Lung (tissue), 12 donors: Measurements from ENCODE around the gene CCDC74B. TPM values are rescaled to one million over a fixed set of nuclear protein-coding genes. Genes with fewer than 3 reads are reported as not detected.
"Not testable (repeated sequence)": the region's sequence is repeated elsewhere in the genome, so short reads cannot be mapped to it uniquely, and the experiment has no call there.

ENCODE experiments used
- ATAC-seq: fragments of 200-7000 bp; cut with Tn5 transposase; one replicate; pipeline ENCODE4 v1.9.1; 2020; ENCODE audit warnings: moderate number of reproducible peaks; ENCODE audit not compliant: insufficient read depth, low FRiP score
- DNase-seq, 3 donors: peaks; one replicate each; pipeline ENCODE4 v3.0.0-alpha.2; 2013 to 2017
- H3K27ac ChIP-seq, 2 donors: one replicate each; pipeline ENCODE4 v1.5.1; 2013; ENCODE audit warnings: mild to moderate bottlenecking in 2 of 2, moderate library complexity in 2 of 2, control low read depth in 1 of 2, inconsistent platforms in 1 of 2, low read depth in 1 of 2, low read length in 1 of 2
- H3K27me3 ChIP-seq, 3 donors: one replicate each; pipeline ENCODE4 v1.5.1; 2013; ENCODE audit warnings: low read length in 2 of 3; ENCODE audit not compliant: control insufficient read depth in 3 of 3, insufficient read depth in 3 of 3
- H3K36me3 ChIP-seq, 4 donors: one replicate each; pipeline ENCODE4 v1.5.1; 2013; ENCODE audit warnings: low read length in 4 of 4, mild to moderate bottlenecking in 1 of 4, moderate library complexity in 1 of 4; ENCODE audit not compliant: control insufficient read depth in 4 of 4, insufficient read depth in 4 of 4
- H3K4me1 ChIP-seq, 5 donors: one replicate each; pipeline ENCODE4 v1.5.1; 2013; ENCODE audit warnings: low read length in 5 of 5, mild to moderate bottlenecking in 2 of 5, moderate library complexity in 1 of 5; ENCODE audit not compliant: control insufficient read depth in 5 of 5, insufficient read depth in 5 of 5
- H3K4me3 ChIP-seq: one replicate; pipeline ENCODE4 v1.5.1; 2013; ENCODE audit warnings: mild to moderate bottlenecking, control low read depth, moderate library complexity
- H3K9ac ChIP-seq, 2 donors: one replicate each; pipeline ENCODE4 v1.5.1; 2013; ENCODE audit warnings: low read length in 2 of 2, control low read depth in 1 of 2; ENCODE audit not compliant: insufficient read depth in 1 of 2
- H3K9me3 ChIP-seq, 4 donors: one replicate each; pipeline ENCODE4 v1.5.1; 2013; ENCODE audit warnings: low read length in 3 of 4, mild to moderate bottlenecking in 1 of 4, moderate library complexity in 1 of 4; ENCODE audit not compliant: control insufficient read depth in 4 of 4, insufficient read depth in 3 of 4
- WGBS, 2 donors: extraction: QIAGEN DNeasy Blood & Tissue Kit; methylation state at CpG; one replicate each; pipeline ENCODE4 v1.1.7; 2013; 5-methylcytosine and 5-hydroxymethylcytosine counted together
- polyA plus RNA-seq, 2 donors: library from polyadenylated mRNA; stranded (reverse); fragments of 200-250 nt; gene quantifications; one replicate each; pipeline ENCODE4 v1.2.1, GENCODE V29; 2013
- total RNA-seq, 2 donors: library from RNA; depleted of rRNA in 1 of 2; stranded (reverse); fragments of >200 nt in 1 of 2; gene quantifications; one replicate each; pipeline ENCODE4 v1.2.1, GENCODE V29; 2014 to 2021
- TF ChIP-seq, protein P1 (sequence below): IDR thresholded peaks from 2 replicates; pipeline ENCODE4 v1.5.1; 2012; ENCODE audit warnings: mild to moderate bottlenecking; ENCODE audit errors: control extremely low read depth, extremely low read depth
- donor health status: control.
- donor health status: control.
- donor health status: Bipolar disorder and iron deficiency.
- donor health status: healthy.
- donor health status: DM: yes; HTN: yes; CAD: no.

Gene CCDC74B
- total and polyA plus RNA-seq, 4 donors = 4.4 to 14.7 (median 10.0) TPM

GRCh38 chr2:130181325-130181879 lies 36.5 kb upstream of the CCDC74B start, which contains the start of gene SMPD4:
Gene SMPD4, minus strand, starts transcription at chr2:130181602. Its CDS starts 5,010 bp downstream, at chr2:130176592.
- Histone ChIP-seq H3K36me3 (peaks cover 0 to 5% (median 3%) of the 10 kb centered on the region in 4 donors), H3K27me3 (no peaks in the 10 kb centered on the region), H3K4me1 (peaks cover 0 to 17% (median 7%) of the 10 kb centered on the region in 5 donors), H3K9me3 (no peaks in the 10 kb centered on the region), H3K4me3 (peak within 1 kb of the TSS; percentile 99), H3K27ac (peak within 1 kb of the TSS; percentile 93 to 97), H3K9ac (peak within 1 kb of the TSS; percentile 76 to 96)
- 0% methylated on average over 53 to 55 of the region's 55 CpGs for WGBS, 2 donors
- ATAC-seq (peak; percentile 95), DNase-seq (peak; percentile 98 to 99 (median 99))
- TF ChIP-seq, protein P1, sequence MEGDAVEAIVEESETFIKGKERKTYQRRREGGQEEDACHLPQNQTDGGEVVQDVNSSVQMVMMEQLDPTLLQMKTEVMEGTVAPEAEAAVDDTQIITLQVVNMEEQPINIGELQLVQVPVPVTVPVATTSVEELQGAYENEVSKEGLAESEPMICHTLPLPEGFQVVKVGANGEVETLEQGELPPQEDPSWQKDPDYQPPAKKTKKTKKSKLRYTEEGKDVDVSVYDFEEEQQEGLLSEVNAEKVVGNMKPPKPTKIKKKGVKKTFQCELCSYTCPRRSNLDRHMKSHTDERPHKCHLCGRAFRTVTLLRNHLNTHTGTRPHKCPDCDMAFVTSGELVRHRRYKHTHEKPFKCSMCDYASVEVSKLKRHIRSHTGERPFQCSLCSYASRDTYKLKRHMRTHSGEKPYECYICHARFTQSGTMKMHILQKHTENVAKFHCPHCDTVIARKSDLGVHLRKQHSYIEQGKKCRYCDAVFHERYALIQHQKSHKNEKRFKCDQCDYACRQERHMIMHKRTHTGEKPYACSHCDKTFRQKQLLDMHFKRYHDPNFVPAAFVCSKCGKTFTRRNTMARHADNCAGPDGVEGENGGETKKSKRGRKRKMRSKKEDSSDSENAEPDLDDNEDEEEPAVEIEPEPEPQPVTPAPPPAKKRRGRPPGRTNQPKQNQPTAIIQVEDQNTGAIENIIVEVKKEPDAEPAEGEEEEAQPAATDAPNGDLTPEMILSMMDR = no peak

GRCh38 chr2:130180404-130181324 lies 35.8 kb upstream of the CCDC74B start:
- Histone ChIP-seq H3K4me3 (peak overlapping the region; percentile 99), H3K27ac (peak overlapping the region; percentile 93 to 97), H3K4me1 (peaks cover 0 to 17% (median 7%) of the 10 kb centered on the region in 5 donors), H3K9ac (peak overlapping the region; percentile 76 to 96)
- not testable (repeated sequence) for H3K36me3 ChIP-seq, DNase-seq, H3K9me3 ChIP-seq, H3K27me3 ChIP-seq, ATAC-seq
- 26 to 28% methylated on average over 38 of the region's 38 CpGs for WGBS, 2 donors

DNA sequence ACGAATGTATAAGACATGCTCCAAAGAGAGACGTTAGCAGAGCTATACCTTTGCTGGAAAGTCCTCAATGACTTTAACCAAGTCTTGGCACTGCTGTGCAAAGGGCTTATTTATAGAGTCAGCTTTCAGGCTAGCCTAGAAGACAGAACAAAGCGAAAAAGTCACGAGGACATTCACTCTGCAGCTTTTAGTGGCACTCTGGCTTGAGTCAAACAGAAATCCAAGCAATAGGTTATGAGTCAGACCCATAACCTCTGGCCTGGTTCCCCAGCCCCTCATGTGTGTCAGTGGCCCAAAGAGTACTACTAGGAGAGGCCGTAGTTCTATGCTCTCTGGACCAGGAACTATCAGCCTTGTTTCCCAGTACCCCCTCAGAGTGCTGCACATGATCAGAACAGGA lies 30.0 kb upstream of the CCDC74B start:
- not testable (repeated sequence) for H3K9ac ChIP-seq, H3K4me1 ChIP-seq, DNase-seq, H3K4me3 ChIP-seq, H3K27me3 ChIP-seq, ATAC-seq, H3K9me3 ChIP-seq
- WGBS, 2 donors = 90% methylated on average over 5 of the region's 5 CpGs
- Histone ChIP-seq H3K27ac (peak overlapping the region in 1 of 2 donors; percentile 85), H3K36me3 (peaks cover 2 to 31% (median 19%) of the 10 kb centered on the region in 4 donors)

- H3K27ac ChIP-seq = no peak overlapping the region
- H3K9me3 ChIP-seq = no peaks in the 10 kb centered on the region
- DNase-seq (no peak), ATAC-seq (no peak)
- 89 to 95% methylated on average over 7 of the region's 7 CpGs for WGBS, 2 donors
- H3K4me1 ChIP-seq = no peaks in the 10 kb centered on the region
- no peak overlapping the region for H3K4me3 ChIP-seq
- no peaks in the 10 kb centered on the region for H3K27me3 ChIP-seq
- H3K36me3 ChIP-seq = peaks cover 24 to 48% (median 29%) of the 10 kb centered on the region in 4 donors
- TF ChIP-seq, protein P1 = no peak
- no peak overlapping the region for H3K9ac ChIP-seq
These were observed 25.0 kb upstream of the CCDC74B start for GRCh38 chr2:130169896-130170295.

- not testable (repeated sequence) for H3K4me1 ChIP-seq, H3K4me3 ChIP-seq, DNase-seq, ATAC-seq, H3K9ac ChIP-seq, H3K9me3 ChIP-seq, H3K27ac ChIP-seq, H3K27me3 ChIP-seq
- peaks cover 24 to 48% (median 28%) of the 10 kb centered on the region in 4 donors for H3K36me3 ChIP-seq
- 93% methylated on average over 3 of the region's 3 CpGs for WGBS, 2 donors
These were observed 24.3 kb upstream of the CCDC74B start for GRCh38 chr2:130169163-130169562.

GRCh38 chr2:130166611-130167010 lies 21.7 kb upstream of the CCDC74B start:
- H3K9ac ChIP-seq, ATAC-seq, H3K4me3 ChIP-seq, H3K27ac ChIP-seq, H3K4me1 ChIP-seq, H3K27me3 ChIP-seq, DNase-seq, H3K9me3 ChIP-seq: not testable (repeated sequence)
- 77 to 81% methylated on average over 3 of the region's 3 CpGs for WGBS, 2 donors
- peaks cover 23 to 45% (median 27%) of the 10 kb centered on the region in 4 donors for H3K36me3 ChIP-seq
